ENCODE results near the gene TTC23.
"Not testable (repeated sequence)": the region's sequence is repeated elsewhere in the genome, so short reads cannot be mapped to it uniquely, and the experiment has no call there.

Gene TTC23

GRCh38 chr15:99197856-99198255, 51.5 kb downstream of the TTC23 start:
- DNase-seq (ENCODE audit: low spot score) = no peak

- not testable (repeated sequence) for DNase-seq (ENCODE audit: low spot score)
Measured at GRCh38 chr15:99192181-99192580, 57.2 kb downstream of the TTC23 start.

- no peak for DNase-seq (ENCODE audit: low spot score)
Measured at GRCh38 chr15:99187936-99188335, 61.4 kb downstream of the TTC23 start.

DNA sequence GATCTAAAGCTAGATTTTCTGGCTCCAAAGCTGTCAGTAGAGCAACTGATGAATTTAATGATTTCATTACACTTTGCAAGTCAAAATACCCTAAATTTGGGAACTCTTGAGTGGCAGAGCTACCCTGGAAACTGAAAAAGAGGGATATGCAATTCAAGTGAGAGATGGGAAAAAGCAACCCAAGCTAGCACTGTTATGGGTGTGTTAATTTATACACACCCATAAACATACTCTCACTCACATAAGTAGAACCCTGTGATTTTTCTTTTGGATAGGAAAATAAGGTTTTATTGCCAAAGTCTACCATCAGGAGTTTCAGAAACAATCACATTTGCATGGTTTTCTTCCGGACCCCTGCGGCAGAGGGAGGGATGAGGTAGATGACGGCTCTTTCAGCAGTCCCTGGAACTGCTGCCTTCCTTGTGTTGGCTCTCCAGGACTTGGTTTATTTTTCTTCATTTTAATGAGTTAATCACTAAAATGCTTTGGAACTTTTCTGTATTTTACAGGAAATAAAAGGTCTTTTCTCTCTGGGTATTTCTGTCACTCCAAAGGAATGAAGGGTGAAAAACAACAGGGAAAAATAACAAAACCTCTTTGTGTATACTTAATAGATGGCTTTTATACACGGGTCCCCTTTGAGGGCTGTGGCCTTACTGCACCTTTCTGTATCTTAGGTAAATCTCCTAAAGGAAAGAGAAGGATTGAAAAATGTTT, 63.8 kb downstream of the TTC23 start:
- no peak for DNase-seq (ENCODE audit: low spot score)

- no peak for DNase-seq (ENCODE audit: low spot score)
Measured at GRCh38 chr15:99182791-99183190, 66.6 kb downstream of the TTC23 start.

DNA sequence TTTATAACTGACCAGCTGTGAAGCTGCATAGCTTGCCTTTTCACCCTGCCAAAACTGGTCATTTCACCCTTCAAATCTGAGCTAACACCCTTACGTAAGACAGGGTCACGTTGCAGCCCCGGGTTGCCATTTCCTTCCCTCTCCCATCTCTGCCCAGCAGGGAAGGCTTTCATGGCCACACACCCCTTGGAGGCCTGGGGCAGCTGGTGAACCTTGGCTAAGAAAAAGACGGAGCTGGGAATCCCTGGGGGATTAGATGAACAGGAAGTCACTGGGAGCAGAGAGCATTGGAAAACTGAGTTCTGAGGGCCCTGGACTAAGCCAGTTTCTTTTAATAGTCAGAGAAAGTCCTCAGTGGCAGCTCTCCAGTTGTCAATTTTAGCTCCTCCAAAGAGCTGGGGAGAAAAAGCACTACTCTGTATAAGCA, 67.8 kb downstream of the TTC23 start:
- DNase-seq (ENCODE audit: low spot score) = no peak

GRCh38 chr15:99180964-99181306, 68.4 kb downstream of the TTC23 start:
- DNase-seq (ENCODE audit: low spot score) = no peak

DNA sequence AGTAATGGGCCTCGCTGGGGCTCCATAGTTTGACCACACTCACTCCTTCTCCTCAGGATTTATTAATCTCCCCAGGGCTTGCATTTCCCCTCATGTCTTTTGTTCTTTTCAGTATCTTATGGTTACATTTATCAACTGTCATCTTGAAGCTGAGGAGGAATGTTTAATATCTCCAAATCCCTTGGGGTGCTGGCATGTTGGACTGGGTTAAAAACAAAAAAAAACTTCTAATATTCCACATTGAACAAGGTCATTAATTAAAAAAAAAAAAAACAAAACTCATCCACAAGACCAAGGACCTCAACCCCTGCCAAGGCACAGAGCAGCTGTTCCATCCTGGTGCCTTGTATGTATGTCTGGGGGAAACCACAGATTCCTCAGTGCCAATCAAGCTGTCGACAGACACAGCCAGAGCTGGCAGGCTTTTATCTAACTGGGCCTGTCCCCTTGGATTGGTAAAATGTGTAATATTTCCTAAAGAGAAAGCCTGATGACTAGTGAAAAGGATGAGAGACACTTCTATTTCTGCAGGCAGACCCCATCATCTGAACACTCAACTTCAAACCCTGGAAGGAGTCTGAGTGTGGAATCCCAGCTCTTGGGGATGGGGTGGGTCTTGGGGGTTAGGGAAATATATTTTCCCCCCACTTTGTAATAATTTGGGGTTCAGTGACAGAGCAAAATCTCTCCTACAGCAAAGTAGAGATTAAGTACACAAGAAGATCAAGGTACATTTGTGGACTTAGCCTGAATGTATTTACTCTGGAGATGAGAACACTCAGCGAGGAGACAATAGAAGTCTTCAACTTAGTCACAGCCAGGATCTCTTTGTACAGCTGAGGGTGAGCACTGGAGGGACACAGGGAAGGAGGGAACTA, 69.1 kb downstream of the TTC23 start:
- DNase-seq (ENCODE audit: low spot score) = no peak

GRCh38 chr15:99177679-99178078, 71.7 kb downstream of the TTC23 start:
- DNase-seq (ENCODE audit: low spot score) = no peak

- DNase-seq (ENCODE audit: low spot score) = no peak
Measured at GRCh38 chr15:99176757-99177156, 72.6 kb downstream of the TTC23 start.

DNA sequence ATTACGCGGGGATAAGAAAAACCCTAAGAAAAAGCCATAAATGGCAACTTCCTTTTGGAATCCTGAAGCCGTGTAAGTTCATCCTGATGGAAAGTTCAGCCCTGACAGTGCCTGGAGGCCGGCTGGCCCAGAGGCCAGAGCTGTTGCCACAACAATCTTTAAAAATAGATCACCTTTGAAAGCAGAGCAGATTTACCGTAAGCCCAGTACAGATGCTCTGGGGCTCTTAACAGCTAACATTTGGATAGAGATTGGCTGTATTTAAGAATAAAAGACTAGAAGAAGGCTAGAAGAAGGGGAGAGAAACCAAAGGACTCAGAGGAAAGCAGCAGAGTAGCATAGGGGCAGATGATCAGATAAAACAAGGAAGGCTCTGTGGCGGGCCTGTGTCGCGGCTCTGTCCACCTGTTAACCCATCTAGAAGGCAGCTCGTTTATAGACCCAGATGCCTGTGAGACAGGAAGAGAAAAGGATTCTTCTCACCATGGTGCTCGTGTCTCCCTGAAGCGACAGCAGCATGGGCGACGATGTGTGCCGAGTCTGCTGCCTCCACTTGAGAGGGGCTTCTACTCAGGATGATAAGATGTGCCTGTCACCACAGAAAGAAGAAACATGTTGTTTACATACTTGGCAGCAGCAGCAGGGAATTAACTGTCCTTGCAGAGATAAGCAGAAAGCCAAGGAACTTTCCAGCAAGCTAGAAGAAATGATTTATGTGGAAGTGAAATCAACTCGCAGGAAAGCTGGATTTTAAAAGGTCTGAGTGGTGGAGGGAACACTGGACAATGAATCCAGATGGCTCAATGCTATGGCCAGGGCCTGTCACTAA, 74.6 kb downstream of the TTC23 start:
- no peak for DNase-seq (ENCODE audit: low spot score)

GRCh38 chr15:99172989-99173388, 76.4 kb downstream of the TTC23 start:
- no peak for DNase-seq (ENCODE audit: low spot score)

DNA sequence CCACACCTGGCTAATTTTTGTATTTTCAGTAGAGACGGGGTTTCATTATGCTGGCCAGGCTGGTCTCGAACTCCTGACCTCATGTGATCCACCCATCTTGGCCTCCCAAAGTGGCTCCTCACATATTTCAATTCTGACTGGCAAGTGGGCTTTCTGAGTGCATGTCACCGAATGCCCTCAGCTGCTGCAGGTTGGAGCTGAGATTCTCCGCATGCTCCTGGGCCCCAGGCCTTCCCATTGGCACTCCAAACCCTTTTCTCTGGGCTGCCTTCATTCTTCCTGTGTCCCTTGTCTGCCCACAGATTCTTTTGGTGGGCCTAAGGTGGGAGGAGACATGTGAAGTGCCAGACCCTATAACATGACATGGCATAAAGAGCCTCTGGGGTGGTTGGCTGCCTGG, 77.2 kb downstream of the TTC23 start:
- no peak for DNase-seq (ENCODE audit: low spot score)

DNA sequence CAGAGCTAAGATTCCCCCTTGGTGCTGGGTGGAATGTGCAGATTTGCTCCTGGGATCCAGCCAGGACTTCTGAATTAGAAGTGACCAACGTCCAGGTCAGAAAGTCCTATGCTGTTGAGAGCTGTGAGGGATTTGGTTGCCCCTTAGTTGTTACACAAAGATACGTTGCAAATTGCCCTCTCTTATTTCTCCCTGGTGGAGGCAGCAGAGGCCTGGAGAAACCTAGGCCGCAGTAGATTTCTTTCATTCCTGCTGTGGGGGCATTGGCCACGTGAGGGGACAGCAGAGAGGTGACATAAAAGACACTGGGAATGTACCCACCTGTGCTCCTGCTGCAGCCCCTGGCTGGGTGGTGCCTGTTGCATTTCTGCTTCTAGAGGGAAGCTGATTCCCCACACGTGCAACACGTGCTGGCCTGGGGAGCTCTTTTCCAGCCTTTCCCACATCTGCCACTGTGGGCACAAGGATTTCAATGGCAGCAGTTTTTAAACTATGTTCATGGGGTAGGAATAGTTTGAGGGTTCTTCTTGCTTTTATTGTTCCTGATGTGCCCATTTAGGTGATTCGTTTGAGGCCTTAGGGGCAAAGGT, 78.8 kb downstream of the TTC23 start:
- no peak for DNase-seq (ENCODE audit: low spot score)

DNA sequence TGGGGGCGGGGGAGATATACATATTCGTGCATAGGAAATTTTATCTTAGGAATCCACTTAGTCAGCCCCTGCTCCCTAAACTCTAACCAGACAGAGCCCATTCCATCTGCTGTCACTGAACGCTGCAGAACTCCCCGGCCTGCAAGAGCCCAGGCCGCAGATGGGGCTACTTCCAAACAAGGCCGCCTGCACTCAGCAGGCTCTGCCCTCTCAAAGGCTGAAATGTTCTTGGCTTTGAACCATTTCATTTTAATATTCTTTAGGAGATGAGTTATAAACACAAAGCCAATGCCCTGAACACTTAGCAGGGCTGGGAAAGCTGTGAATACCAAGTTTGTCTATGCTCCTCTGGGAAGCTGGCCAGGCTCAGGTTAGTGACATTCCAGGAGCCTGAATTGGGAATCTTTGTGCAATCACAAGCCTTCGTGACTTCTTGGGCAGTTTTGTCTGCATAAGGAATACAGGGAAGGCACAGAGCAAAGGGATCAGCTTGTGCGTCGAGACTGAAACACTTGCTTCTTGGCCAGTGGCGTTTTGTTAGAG, 79.5 kb downstream of the TTC23 start:
- DNase-seq (ENCODE audit: low spot score) = no peak

- DNase-seq (ENCODE audit: low spot score) = no peak
Measured at GRCh38 chr15:99168601-99169580, 80.5 kb downstream of the TTC23 start.

GRCh38 chr15:99167640-99168039, 81.7 kb downstream of the TTC23 start:
- no peak for DNase-seq (ENCODE audit: low spot score)

DNA sequence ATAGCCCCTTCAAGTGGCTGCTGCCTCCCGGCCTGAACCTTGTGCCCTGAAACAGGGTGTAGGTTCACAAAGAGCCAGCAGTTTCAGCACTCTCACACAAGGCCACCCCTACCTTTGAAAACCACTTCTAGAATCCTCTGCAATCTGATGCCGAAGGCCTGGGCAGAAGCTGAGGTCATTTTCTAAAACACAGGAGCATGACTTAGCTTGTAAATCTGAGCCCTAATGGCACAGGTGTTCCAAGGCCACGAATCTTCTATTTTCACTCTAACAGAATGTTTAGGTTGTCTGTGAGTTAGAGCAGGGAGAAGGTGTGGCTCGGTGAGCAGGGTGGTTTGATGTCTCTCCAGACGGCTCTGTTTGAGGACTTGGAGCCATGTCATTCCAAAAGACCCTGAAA, 82.2 kb downstream of the TTC23 start:
- no peak for DNase-seq (ENCODE audit: low spot score)

- no peak for DNase-seq (ENCODE audit: low spot score)
Measured at GRCh38 chr15:99165956-99166689, 83.3 kb downstream of the TTC23 start.

All from SW480 (cell line).